Uterus (tissue), 2 donors: ENCODE results near the gene MLLT10.

Experiments
- POLR2A ChIP-seq, 2 donors: fragments of 450-650 bp; IDR thresholded peaks; one replicate each; pipeline ENCODE4 v1.6.1; 2016; ENCODE audit warnings: antibody characterized with exemption in 2 of 2, mild to moderate bottlenecking in 1 of 2, moderate library complexity in 1 of 2
- TF ChIP-seq, protein P1 (sequence below), 4 experiments: fragments of 200-600 bp in 2 of 4; fragments of 450-650 bp in 2 of 4; sonication (generic) in 2 of 4; IDR thresholded peaks; one replicate each; pipeline ENCODE4 v1.5.1; 2016 to 2019; ENCODE audit warnings: antibody characterized with exemption in 4 of 4, mild to moderate bottlenecking in 2 of 4, moderate library complexity in 1 of 4

DNA sequence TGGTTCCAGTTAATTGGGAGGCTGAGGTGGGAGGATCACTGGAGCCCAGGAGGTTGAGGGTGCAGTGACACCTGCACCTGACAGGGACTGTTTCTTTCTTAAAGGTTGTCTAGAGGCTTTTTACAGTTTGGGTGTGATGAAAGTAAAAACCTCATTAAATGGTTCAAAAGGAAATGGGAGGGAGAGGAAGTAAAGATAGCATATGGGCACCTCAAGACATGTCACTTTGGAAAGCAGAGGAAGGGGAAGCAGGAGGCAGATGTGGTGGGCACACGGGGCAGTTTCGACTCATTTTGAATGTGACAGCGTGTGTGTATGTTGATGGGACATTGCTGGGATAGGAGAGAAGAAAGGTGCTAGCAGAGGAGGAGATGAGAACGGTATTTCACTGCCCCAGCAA lies 203.1 kb downstream of the MLLT10 start:
- no peak for TF ChIP-seq POLR2A (IDR thresholded peaks at IDR 0.05)
- TF ChIP-seq, protein P1, sequence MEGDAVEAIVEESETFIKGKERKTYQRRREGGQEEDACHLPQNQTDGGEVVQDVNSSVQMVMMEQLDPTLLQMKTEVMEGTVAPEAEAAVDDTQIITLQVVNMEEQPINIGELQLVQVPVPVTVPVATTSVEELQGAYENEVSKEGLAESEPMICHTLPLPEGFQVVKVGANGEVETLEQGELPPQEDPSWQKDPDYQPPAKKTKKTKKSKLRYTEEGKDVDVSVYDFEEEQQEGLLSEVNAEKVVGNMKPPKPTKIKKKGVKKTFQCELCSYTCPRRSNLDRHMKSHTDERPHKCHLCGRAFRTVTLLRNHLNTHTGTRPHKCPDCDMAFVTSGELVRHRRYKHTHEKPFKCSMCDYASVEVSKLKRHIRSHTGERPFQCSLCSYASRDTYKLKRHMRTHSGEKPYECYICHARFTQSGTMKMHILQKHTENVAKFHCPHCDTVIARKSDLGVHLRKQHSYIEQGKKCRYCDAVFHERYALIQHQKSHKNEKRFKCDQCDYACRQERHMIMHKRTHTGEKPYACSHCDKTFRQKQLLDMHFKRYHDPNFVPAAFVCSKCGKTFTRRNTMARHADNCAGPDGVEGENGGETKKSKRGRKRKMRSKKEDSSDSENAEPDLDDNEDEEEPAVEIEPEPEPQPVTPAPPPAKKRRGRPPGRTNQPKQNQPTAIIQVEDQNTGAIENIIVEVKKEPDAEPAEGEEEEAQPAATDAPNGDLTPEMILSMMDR (IDR thresholded peaks at IDR 0.05): no peak
